Liver (tissue), 9 donors: ENCODE results near the gene TESMIN. TPM values are rescaled to one million over a fixed set of nuclear protein-coding genes. Genes with fewer than 3 reads are reported as not detected.

Experiments used
- DNase-seq: peaks from one replicate; pipeline ENCODE4 v3.0.0-alpha.2; 2017; ENCODE audit warnings: low spot score
- H3K27ac ChIP-seq, 2 donors: one replicate each; pipeline ENCODE4 v1.7.0; 2013; ENCODE audit warnings: inconsistent platforms in 2 of 2, low read length in 2 of 2, control low read depth in 1 of 2, low read depth in 1 of 2, mild to moderate bottlenecking in 1 of 2
- H3K27me3 ChIP-seq, 4 donors: one replicate each; pipeline versions ENCODE4 v1.6.1 to v1.7.0; 2013; ENCODE audit warnings: low read length in 3 of 4, inconsistent platforms in 1 of 4, mild to moderate bottlenecking in 1 of 4, moderate library complexity in 1 of 4; ENCODE audit not compliant: control insufficient read depth in 4 of 4, insufficient read depth in 4 of 4
- H3K36me3 ChIP-seq, 4 donors: one replicate each; pipeline versions ENCODE4 v1.6.1 to v1.7.0; 2013; ENCODE audit warnings: low read length in 3 of 4, mild to moderate bottlenecking in 3 of 4, low read depth in 1 of 4, moderate library complexity in 1 of 4; ENCODE audit not compliant: control insufficient read depth in 4 of 4, insufficient read depth in 3 of 4
- H3K4me1 ChIP-seq, 4 donors: one replicate each; pipeline versions ENCODE4 v1.6.1 to v1.7.0; 2013; ENCODE audit warnings: low read length in 3 of 4, mild to moderate bottlenecking in 3 of 4, moderate library complexity in 1 of 4; ENCODE audit not compliant: control insufficient read depth in 4 of 4, insufficient read depth in 4 of 4
- H3K4me3 ChIP-seq, 3 donors: one replicate each; pipeline versions ENCODE4 v1.6.1 to v1.7.0; 2013; ENCODE audit warnings: low read length in 3 of 3, control low read depth in 1 of 3, low read depth in 1 of 3, mild to moderate bottlenecking in 1 of 3
- H3K9ac ChIP-seq, 2 donors: one replicate each; pipeline ENCODE4 v1.7.0; 2013; ENCODE audit warnings: low read length in 2 of 2, mild to moderate bottlenecking in 2 of 2, moderate library complexity in 2 of 2, control low read depth in 1 of 2, low read depth in 1 of 2
- H3K9me3 ChIP-seq, 4 donors: one replicate each; pipeline versions ENCODE4 v1.6.1 to v1.7.0; 2013; ENCODE audit warnings: low read length in 3 of 4; ENCODE audit not compliant: control insufficient read depth in 4 of 4
- ATF3 ChIP-seq: IDR thresholded peaks from 2 replicates; pipeline ENCODE4 v1.6.1; 2016; ENCODE audit warnings: antibody characterized with exemption
- CTCF ChIP-seq: fragments of 150-350 bp; IDR thresholded peaks from 2 replicates; pipeline ENCODE4 v1.5.1; 2017; ENCODE audit warnings: improper control_type of control experiment, low read depth, low read length; ENCODE audit not compliant: missing input control
- EGR1 ChIP-seq, 2 donors: IDR thresholded peaks; 2 replicates each; pipeline ENCODE4 v1.6.1; 2016 to 2018; ENCODE audit warnings: antibody characterized with exemption in 2 of 2, low read depth in 2 of 2
- FOXA1 ChIP-seq: IDR thresholded peaks from 2 replicates; pipeline ENCODE4 v1.6.1; 2016; ENCODE audit warnings: antibody characterized with exemption
- FOXA2 ChIP-seq: IDR thresholded peaks from 2 replicates; pipeline ENCODE4 v1.6.1; 2016; ENCODE audit warnings: antibody characterized with exemption
- HNF4G ChIP-seq: IDR thresholded peaks from 2 replicates; pipeline ENCODE4 v1.6.1; 2016; ENCODE audit warnings: antibody characterized with exemption
- JUND ChIP-seq, 2 donors: IDR thresholded peaks; 2 replicates each; pipeline ENCODE4 v1.6.1; 2016; ENCODE audit warnings: antibody characterized with exemption in 2 of 2
- MAX ChIP-seq: IDR thresholded peaks from 2 replicates; pipeline ENCODE4 v1.6.1; 2016; ENCODE audit warnings: antibody characterized with exemption
- NR2F2 ChIP-seq: IDR thresholded peaks from 2 replicates; pipeline ENCODE4 v1.6.1; 2016; ENCODE audit warnings: antibody characterized with exemption
- REST ChIP-seq: IDR thresholded peaks from 2 replicates; pipeline ENCODE4 v1.6.1; 2016; ENCODE audit warnings: antibody characterized with exemption, mild to moderate bottlenecking
- SP1 ChIP-seq: IDR thresholded peaks from 2 replicates; pipeline ENCODE4 v1.6.1; 2018; ENCODE audit warnings: antibody characterized with exemption, mild to moderate bottlenecking
- TAF1 ChIP-seq: conservative IDR thresholded peaks from 2 replicates; pipeline ENCODE4 v1.6.1; 2016; ENCODE audit warnings: antibody characterized with exemption, mild to moderate bottlenecking
- ZBTB33 ChIP-seq: IDR thresholded peaks from 2 replicates; pipeline ENCODE4 v1.6.1; 2016; ENCODE audit warnings: antibody characterized with exemption
- WGBS: extraction: QIAGEN DNeasy Blood & Tissue Kit; methylation state at CpG from one replicate; pipeline ENCODE4 v1.1.7; 2013; 5-methylcytosine and 5-hydroxymethylcytosine counted together
- polyA plus RNA-seq, 2 donors: library from polyadenylated mRNA; stranded (reverse) in 1 of 2; unstranded in 1 of 2; fragments of 200-250 nt in 1 of 2; fragments of >200 nt in 1 of 2; fragmentation: Nextera tagmentation in 1 of 2; extraction: Ambion mirVana in 1 of 2; gene quantifications; one replicate each; pipeline versions ENCODE4 v1.2.1 to v1.2.3, GENCODE V29; 2013 to 2015
- total RNA-seq, 2 donors: library from RNA; depleted of rRNA; stranded (reverse); fragments of >200 nt; gene quantifications; one replicate each; pipeline ENCODE4 v1.2.3, GENCODE V29; 2014
- donor health status: healthy.
- donor health status: healthy.
- donor health status: healthy.
- donor health status: healthy.
- donor health status: healthy.

TESMIN gene
- total and polyA plus RNA-seq, 4 donors, result 0.27 to 2.5 (median 0.62) TPM

GRCh38 chr11:68770781-68771180 lies 19.5 kb upstream of the TESMIN start:
- no peak for DNase-seq
- H3K36me3 ChIP-seq, result peaks cover 37 to 84% (median 66%) of the 10 kb centered on the region in 4 donors
- WGBS, result 95% methylated on average over 12 of the region's 12 CpGs

More at GRCh38 chr11:68770781-68771180, 19.5 kb upstream of the TESMIN start:
- H3K27me3 ChIP-seq, result no peaks in the 10 kb centered on the region
- no peak overlapping the region for H3K9ac ChIP-seq
- H3K9me3 ChIP-seq, result no peaks in the 10 kb centered on the region
- H3K27ac ChIP-seq, result no peak overlapping the region
- no peaks in the 10 kb centered on the region for H3K4me1 ChIP-seq
- H3K4me3 ChIP-seq, result no peak overlapping the region
- TF ChIP-seq MAX, result no peak
- TF ChIP-seq SP1, result no peak
- no peak for TF ChIP-seq ZBTB33
- no peak for TF ChIP-seq FOXA2
- no peak for TF ChIP-seq JUND (IDR thresholded peaks at IDR 0.05)
- TF ChIP-seq TAF1, result no peak
- no peak for TF ChIP-seq FOXA1
- TF ChIP-seq ATF3, result no peak
- TF ChIP-seq CTCF, result no peak
- TF ChIP-seq REST, result no peak
- TF ChIP-seq NR2F2, result no peak
- no peak for TF ChIP-seq HNF4G
- no peak for TF ChIP-seq EGR1 (IDR thresholded peaks at IDR 0.05; ENCODE audit: low read depth in 2 of 2)
